HepG2 (cell line): Measurements from ENCODE around the gene MAPK11. TPM values are rescaled to one million over a fixed set of nuclear protein-coding genes. Genes with fewer than 3 reads are reported as not detected.

Experiments used
- HNF1B ChIP-seq: sonication (generic); formaldehyde crosslinking; IDR thresholded peaks from 2 replicates; pipeline ENCODE4 v1.5.1; 2020; ENCODE audit warnings: mild to moderate bottlenecking, moderate library complexity, missing genetic modification reagents
- HOXA3 ChIP-seq: sonication (generic); formaldehyde crosslinking; IDR thresholded peaks from 2 replicates; pipeline ENCODE4 v1.5.0; 2020; ENCODE audit warnings: missing genetic modification reagents
- KDM2A ChIP-seq: sonication (generic); formaldehyde crosslinking; IDR thresholded peaks from 2 replicates; pipeline ENCODE4 v1.4.0; 2020; ENCODE audit warnings: low read depth, missing genetic modification reagents, borderline replicate concordance
- KLF9 ChIP-seq: IDR thresholded peaks from 2 replicates; pipeline ENCODE4 v1.6.1; 2016; ENCODE audit warnings: low read depth
- PHF21A ChIP-seq: sonication (generic); formaldehyde crosslinking; IDR thresholded peaks from 2 replicates; pipeline ENCODE4 v1.5.0; 2020; ENCODE audit warnings: mild to moderate bottlenecking, missing genetic modification reagents
- REPIN1 ChIP-seq: sonication (generic); formaldehyde crosslinking; IDR thresholded peaks from 2 replicates; pipeline ENCODE4 v1.8.0; 2022; ENCODE audit warnings: missing genetic modification reagents, low read depth, mild to moderate bottlenecking, borderline replicate concordance
- SMARCE1 ChIP-seq: fragments of 450-650 bp; IDR thresholded peaks from 2 replicates; pipeline ENCODE4 v1.6.1; 2017; ENCODE audit warnings: borderline replicate concordance
- SRSF1 ChIP-seq: fragments of 200-400 bp; formaldehyde crosslinking; optimal IDR thresholded peaks from 2 replicates; pipeline ENCODE3; 2017; ENCODE audit warnings: mild to moderate bottlenecking, low read depth, low read length, moderate library complexity
- UBTF ChIP-seq: sonication (generic); formaldehyde crosslinking; IDR thresholded peaks from 2 replicates; pipeline ENCODE4 v1.4.0; 2020; ENCODE audit warnings: mild to moderate bottlenecking, missing genetic modification reagents
- ZBTB42 ChIP-seq: sonication (generic); formaldehyde crosslinking; IDR thresholded peaks from 2 replicates; pipeline ENCODE4 v1.5.0; 2020; ENCODE audit warnings: mild to moderate bottlenecking, missing genetic modification reagents
- ZEB1 ChIP-seq: IDR thresholded peaks from 2 replicates; pipeline ENCODE4 v1.6.1; 2012; ENCODE audit warnings: mild to moderate bottlenecking, low read depth, inconsistent platforms; ENCODE audit not compliant: insufficient replicate concordance
- ZHX2 ChIP-seq, 2 experiments: sonication (generic) in 1 of 2; formaldehyde crosslinking in 1 of 2; IDR thresholded peaks; 2 replicates each; pipeline versions ENCODE4 v1.6.1 to v1.9.0; 2014 to 2022; ENCODE audit warnings: antibody characterized with exemption in 1 of 2, borderline replicate concordance in 1 of 2, inconsistent platforms in 1 of 2, low read depth in 1 of 2, missing genetic modification reagents in 1 of 2
- ZNF350 ChIP-seq: sonication (generic); formaldehyde crosslinking; IDR thresholded peaks from 2 replicates; pipeline ENCODE4 v1.4.0; 2020; ENCODE audit warnings: mild to moderate bottlenecking, low read depth, missing genetic modification reagents, borderline replicate concordance
- ZNF484 ChIP-seq: sonication (generic); formaldehyde crosslinking; IDR thresholded peaks from 2 replicates; pipeline ENCODE4 v1.5.1; 2020; ENCODE audit warnings: mild to moderate bottlenecking, low read depth, missing genetic modification reagents, borderline replicate concordance
- ZNF597 ChIP-seq: sonication (generic); formaldehyde crosslinking; IDR thresholded peaks from 2 replicates; pipeline ENCODE4 v1.5.0; 2020; ENCODE audit warnings: missing genetic modification reagents
- ZNF891 ChIP-seq: sonication (generic); formaldehyde crosslinking; IDR thresholded peaks from 2 replicates; pipeline ENCODE4 v1.5.0; 2020; ENCODE audit warnings: mild to moderate bottlenecking, missing genetic modification reagents
- ZSCAN31 ChIP-seq: sonication (generic); formaldehyde crosslinking; IDR thresholded peaks from 2 replicates; pipeline ENCODE4 v1.5.0; 2020; ENCODE audit warnings: low read depth, mild to moderate bottlenecking, missing genetic modification reagents
- polyA plus RNA-seq, 8 experiments: library from polyadenylated mRNA; depleted of rRNA in 3 of 8; stranded (reverse) in 7 of 8; unstranded in 1 of 8; fragments of >200 nt; fragmentation: Illumina TruSeq in 4 of 8; extraction: Trizol in 4 of 8; gene quantifications; 2 replicates each; pipeline versions ENCODE4 v1.2.1 to v1.2.3, GENCODE V29; 2011 to 2016; ENCODE audit warnings: low read depth in 4 of 8, missing spikeins in 1 of 8, mixed read lengths in 1 of 8; ENCODE audit not compliant: insufficient read depth in 1 of 8
- total RNA-seq, 5 experiments: library from RNA; depleted of rRNA; stranded (reverse); fragments of >200 nt; fragmentation: Illumina TruSeq; extraction: Trizol; gene quantifications; 2 replicates each; pipeline ENCODE4 v1.2.3, GENCODE V29; 2016; ENCODE audit warnings: low read depth in 1 of 5

Gene MAPK11
- total and polyA plus RNA-seq, 2 of the 13 experiments (the other 11 are each of a cell fraction or from before 2014, with no cell fraction given), result 0.15 to 0.17 TPM

GRCh38 chr22:50305923-50306566 is 35.9 kb upstream of the MAPK11 start (continued):
- TF ChIP-seq HNF1B (CRISPR knock-in tag) (0 out of 2 replicates have a peak, but pooled peaks have one; percentile 14), ZNF891 (CRISPR knock-in tag) (no peak), KDM2A (CRISPR knock-in tag) (no peak), KLF9 (no peak), ZSCAN31 (CRISPR knock-in tag) (0 out of 2 replicates have a peak, but pooled peaks have one; percentile 16), ZNF350 (0 out of 2 replicates have a peak, but pooled peaks have one; percentile 27), ZNF484 (CRISPR knock-in tag) (no peak), HOXA3 (CRISPR knock-in tag) (no peak), ZHX2 (IDR thresholded peaks at IDR 0.05; ENCODE audit: low read depth) (no peak), ZHX2 (CRISPR knock-in tag; IDR thresholded peaks at IDR 0.05; ENCODE audit: borderline replicate concordance) (no peak), ZEB1 (no peak), SMARCE1 (no peak), UBTF (CRISPR knock-in tag) (no peak), SRSF1 (peak; percentile 53), ZNF597 (CRISPR knock-in tag) (no peak), PHF21A (CRISPR knock-in tag) (peak; percentile 57), ZBTB42 (CRISPR knock-in tag) (no peak), REPIN1 (no peak)
